ENCODE results near the gene KRTAP10-11. TPM values are rescaled to one million over a fixed set of nuclear protein-coding genes. Genes with fewer than 3 reads are reported as not detected.
"Not testable (repeated sequence)": the region's sequence is repeated elsewhere in the genome, so short reads cannot be mapped to it uniquely, and the experiment has no call there.

KRTAP10-11 gene
- total RNA-seq, 1 donor from 2014 or later = not detected

DNA sequence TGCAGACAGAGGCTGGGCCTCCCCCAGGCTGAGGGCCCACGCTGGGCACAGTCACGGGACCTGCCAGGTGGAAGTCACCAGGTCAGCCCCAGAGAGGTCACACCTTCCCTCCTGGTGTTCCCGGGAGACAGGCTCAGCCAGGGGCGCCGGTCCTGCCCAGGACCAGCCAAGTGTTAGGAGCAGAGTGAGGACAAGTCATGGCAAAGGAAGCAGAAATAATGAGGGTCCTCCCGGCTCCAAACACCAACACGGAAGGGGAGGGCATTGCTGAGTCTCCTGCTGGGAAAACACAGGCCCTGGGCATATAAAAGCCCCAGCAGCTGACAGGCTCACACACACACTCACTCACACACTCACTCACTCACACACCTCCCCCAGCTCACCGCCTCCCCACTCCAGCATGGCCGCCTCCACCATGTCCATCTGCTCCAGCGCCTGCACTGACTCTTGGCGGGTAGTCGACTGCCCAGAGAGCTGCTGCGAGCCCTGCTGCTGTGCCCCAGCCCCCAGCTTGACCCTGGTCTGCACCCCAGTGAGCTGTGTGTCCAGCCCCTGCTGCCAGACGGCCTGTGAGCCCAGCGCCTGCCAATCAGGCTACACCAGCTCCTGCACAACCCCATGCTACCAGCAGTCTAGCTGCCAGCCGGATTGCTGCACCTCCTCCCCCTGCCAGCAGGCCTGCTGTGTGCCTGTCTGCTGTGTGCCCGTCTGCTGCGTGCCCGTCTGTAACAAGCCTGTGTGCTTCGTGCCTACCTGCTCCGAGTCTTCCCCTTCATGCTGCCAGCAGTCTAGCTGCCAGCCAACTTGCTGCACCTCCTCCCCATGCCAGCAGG lies 9.0 kb upstream of the KRTAP10-11 start, which contains the start of gene KRTAP10-10:
Gene KRTAP10-10 (plus strand): TSS at position 339 of the 833 bp plus-strand sequence. CDS start 62 bp downstream, at position 401.
- TF ChIP-seq, protein P1, sequence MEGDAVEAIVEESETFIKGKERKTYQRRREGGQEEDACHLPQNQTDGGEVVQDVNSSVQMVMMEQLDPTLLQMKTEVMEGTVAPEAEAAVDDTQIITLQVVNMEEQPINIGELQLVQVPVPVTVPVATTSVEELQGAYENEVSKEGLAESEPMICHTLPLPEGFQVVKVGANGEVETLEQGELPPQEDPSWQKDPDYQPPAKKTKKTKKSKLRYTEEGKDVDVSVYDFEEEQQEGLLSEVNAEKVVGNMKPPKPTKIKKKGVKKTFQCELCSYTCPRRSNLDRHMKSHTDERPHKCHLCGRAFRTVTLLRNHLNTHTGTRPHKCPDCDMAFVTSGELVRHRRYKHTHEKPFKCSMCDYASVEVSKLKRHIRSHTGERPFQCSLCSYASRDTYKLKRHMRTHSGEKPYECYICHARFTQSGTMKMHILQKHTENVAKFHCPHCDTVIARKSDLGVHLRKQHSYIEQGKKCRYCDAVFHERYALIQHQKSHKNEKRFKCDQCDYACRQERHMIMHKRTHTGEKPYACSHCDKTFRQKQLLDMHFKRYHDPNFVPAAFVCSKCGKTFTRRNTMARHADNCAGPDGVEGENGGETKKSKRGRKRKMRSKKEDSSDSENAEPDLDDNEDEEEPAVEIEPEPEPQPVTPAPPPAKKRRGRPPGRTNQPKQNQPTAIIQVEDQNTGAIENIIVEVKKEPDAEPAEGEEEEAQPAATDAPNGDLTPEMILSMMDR (IDR thresholded peaks at IDR 0.05) = no peak
- Mint-ChIP-seq H3K4me1 (ENCODE audit: unreplicated experiment) (no peaks in the 10 kb centered on the region), H3K27me3 (ENCODE audit: unreplicated experiment) (peaks cover 16% of the 10 kb centered on the region), H3K9me3 (ENCODE audit: unreplicated experiment) (peaks cover 12% of the 10 kb centered on the region), H3K36me3 (ENCODE audit: unreplicated experiment) (no peaks in the 10 kb centered on the region), H3K27ac (ENCODE audit: unreplicated experiment) (no peak within 1 kb of the TSS), H3K4me3 (ENCODE audit: unreplicated experiment) (no peak within 1 kb of the TSS)
- peak; percentile 80 for DNase-seq (ENCODE audit: extremely low spot score, unreplicated experiment)

DNA sequence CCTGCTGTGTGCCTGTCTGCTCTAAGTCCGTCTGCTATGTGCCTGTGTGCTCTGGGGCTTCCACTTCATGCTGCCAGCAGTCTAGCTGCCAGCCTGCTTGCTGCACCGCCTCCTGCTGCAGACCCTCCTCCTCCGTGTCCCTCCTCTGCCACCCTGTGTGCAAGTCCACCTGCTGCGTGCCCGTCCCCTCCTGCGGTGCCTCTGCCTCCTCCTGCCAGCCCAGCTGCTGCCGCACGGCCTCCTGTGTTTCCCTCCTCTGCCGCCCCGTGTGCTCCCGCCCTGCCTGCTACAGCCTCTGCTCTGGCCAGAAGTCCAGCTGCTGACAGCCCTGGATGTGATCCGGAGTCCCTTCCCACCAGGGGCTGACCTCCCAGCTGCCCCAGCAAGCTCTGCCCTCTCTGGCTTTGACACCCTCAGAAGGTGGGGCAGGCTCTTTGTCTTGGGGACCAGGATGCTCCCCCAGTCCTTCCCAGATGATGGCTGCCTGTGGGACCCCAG lies 8.3 kb upstream of the KRTAP10-11 start:
- H3K36me3 Mint-ChIP-seq (ENCODE audit: unreplicated experiment); H3K4me3 Mint-ChIP-seq (ENCODE audit: unreplicated experiment); H3K4me1 Mint-ChIP-seq (ENCODE audit: unreplicated experiment); H3K9me3 Mint-ChIP-seq (ENCODE audit: unreplicated experiment); H3K27ac Mint-ChIP-seq (ENCODE audit: unreplicated experiment): not testable (repeated sequence)
- peak; percentile 63 for DNase-seq (ENCODE audit: extremely low spot score, unreplicated experiment)
- H3K27me3 Mint-ChIP-seq (ENCODE audit: unreplicated experiment) = peaks cover 16% of the 10 kb centered on the region

DNA sequence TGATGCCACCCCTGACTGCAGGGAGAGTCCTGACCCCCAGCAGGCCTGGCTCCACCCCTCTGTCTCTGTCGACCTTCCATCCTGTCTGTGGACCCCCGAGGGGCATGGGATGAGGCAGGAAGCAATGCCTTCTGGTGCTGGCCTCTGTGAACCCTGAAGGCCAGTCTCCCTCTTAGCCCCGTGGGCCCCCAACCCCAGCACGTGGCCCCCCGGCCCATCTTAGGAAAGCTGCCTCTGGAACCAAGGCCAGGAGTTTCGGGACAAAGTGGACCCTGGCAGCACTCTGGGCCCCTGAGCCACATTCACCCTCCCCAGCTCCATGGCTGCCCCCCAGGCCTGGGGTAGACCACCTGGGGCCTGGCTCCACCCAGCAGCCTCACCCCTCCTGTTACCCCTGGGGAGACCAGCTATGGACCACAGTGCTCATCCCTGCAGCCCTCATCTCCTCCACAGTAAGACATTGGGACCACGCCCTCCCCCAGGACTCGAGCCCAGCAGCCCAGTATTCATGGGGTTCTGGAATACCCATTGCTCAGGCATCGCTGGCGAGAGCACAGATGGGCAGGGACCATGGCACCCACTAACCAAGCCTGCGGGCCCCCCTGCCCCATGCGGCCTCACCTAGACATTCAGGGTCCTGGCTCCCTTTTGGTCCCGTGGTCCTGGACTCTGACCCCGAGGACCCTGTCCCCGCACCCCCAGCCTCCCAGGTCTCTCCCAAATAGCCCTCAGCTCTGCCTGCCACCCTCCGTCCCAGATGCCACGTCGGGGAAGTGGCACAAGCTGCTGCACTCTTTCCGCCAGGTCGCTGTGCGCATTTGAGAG lies 7.5 kb upstream of the KRTAP10-11 start:
- H3K27ac Mint-ChIP-seq (ENCODE audit: unreplicated experiment); H3K36me3 Mint-ChIP-seq (ENCODE audit: unreplicated experiment); H3K4me3 Mint-ChIP-seq (ENCODE audit: unreplicated experiment); H3K4me1 Mint-ChIP-seq (ENCODE audit: unreplicated experiment): not testable (repeated sequence)
- DNase-seq (ENCODE audit: extremely low spot score, unreplicated experiment) = peak; percentile 65
- Mint-ChIP-seq H3K27me3 (ENCODE audit: unreplicated experiment) (peaks cover 16% of the 10 kb centered on the region), H3K9me3 (ENCODE audit: unreplicated experiment) (peaks cover 14% of the 10 kb centered on the region)

DNA sequence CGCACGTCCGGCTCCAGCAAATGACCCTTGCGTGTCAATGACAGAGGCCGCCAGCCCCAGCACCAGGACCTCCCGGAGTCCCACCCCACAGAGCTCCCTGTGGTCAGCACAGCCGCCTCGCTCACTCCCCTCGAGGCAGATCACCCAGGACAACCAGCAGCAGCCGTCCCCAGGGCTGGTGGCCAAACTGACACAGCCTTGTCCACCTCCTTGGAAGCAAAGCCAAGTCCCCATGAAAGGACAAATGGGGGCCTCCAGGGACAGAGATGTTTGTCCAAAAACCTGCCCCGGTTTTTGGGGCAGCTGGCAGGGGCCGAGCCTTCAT lies 6.9 kb upstream of the KRTAP10-11 start:
- TF ChIP-seq, protein P1 (IDR thresholded peaks at IDR 0.05) = no peak
- Mint-ChIP-seq H3K4me3 (ENCODE audit: unreplicated experiment) (no peak overlapping the region), H3K36me3 (ENCODE audit: unreplicated experiment) (no peaks in the 10 kb centered on the region), H3K9me3 (ENCODE audit: unreplicated experiment) (peaks cover 19% of the 10 kb centered on the region), H3K4me1 (ENCODE audit: unreplicated experiment) (no peaks in the 10 kb centered on the region), H3K27ac (ENCODE audit: unreplicated experiment) (no peak overlapping the region), H3K27me3 (ENCODE audit: unreplicated experiment) (peaks cover 16% of the 10 kb centered on the region)
- peak; percentile 83 for DNase-seq (ENCODE audit: extremely low spot score, unreplicated experiment)

DNA sequence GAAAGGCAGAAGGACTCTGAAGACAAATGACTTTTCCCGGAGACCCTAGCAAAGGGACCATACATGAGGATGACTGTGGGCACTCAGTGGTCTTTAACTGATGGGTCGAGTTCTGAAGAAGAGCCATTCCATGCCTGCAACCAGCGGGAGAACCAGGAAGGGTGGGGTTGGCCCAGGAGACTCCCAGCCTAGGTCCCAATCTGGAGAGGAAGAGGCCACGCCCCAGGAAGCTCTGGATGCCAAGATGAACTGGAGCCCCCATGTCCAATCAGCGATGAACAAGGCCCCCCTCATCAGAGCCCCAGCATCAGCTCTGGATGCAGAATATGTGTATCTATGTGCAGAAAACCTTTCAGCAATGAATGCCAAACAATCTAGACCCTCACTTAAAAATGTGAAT lies 5.5 kb upstream of the KRTAP10-11 start:
- Mint-ChIP-seq H3K27me3 (ENCODE audit: unreplicated experiment) (peaks cover 11% of the 10 kb centered on the region), H3K4me3 (ENCODE audit: unreplicated experiment) (no peak overlapping the region), H3K27ac (ENCODE audit: unreplicated experiment) (no peak overlapping the region), H3K4me1 (ENCODE audit: unreplicated experiment) (no peaks in the 10 kb centered on the region), H3K9me3 (ENCODE audit: unreplicated experiment) (peaks cover 29% of the 10 kb centered on the region), H3K36me3 (ENCODE audit: unreplicated experiment) (no peaks in the 10 kb centered on the region)
- TF ChIP-seq, protein P1 (IDR thresholded peaks at IDR 0.05) = no peak
- DNase-seq (ENCODE audit: extremely low spot score, unreplicated experiment) = peak; percentile 57

All from osteocyte (in vitro differentiated cells).